Eye (tissue), 1 donor: ENCODE measurements around the gene MYBBP1A.

ENCODE experiments used
- DNase-seq: peaks from one replicate; pipeline ENCODE4 v3.0.0-alpha.2; 2015

MYBBP1A gene

GRCh38 chr17:4565209-4566141 lies 10.3 kb upstream of the MYBBP1A start:
- peak; percentile 88 for DNase-seq

GRCh38 chr17:4562015-4562969 lies 7.1 kb upstream of the MYBBP1A start:
- no peak for DNase-seq

GRCh38 chr17:4560837-4561256 lies 5.7 kb upstream of the MYBBP1A start:
- DNase-seq = no peak

- DNase-seq = no peak
Measured at GRCh38 chr17:4560421-4560820, 5.2 kb upstream of the MYBBP1A start, which contains the start of gene GGT6. GGT6 (minus strand) TSS chr17:4560577; CDS start chr17:4560521, 56 bp downstream.

- DNase-seq = no peak
Measured at GRCh38 chr17:4559966-4560365, 4.8 kb upstream of the MYBBP1A start.

GRCh38 chr17:4559139-4559791 lies 4.1 kb upstream of the MYBBP1A start:
- no peak for DNase-seq

GRCh38 chr17:4558347-4558971 lies 3.3 kb upstream of the MYBBP1A start:
- no peak for DNase-seq

- no peak for DNase-seq
Measured at GRCh38 chr17:4557626-4558346, 2.6 kb upstream of the MYBBP1A start.

- DNase-seq = no peak
Measured at GRCh38 chr17:4556996-4557395, 1.8 kb upstream of the MYBBP1A start.

GRCh38 chr17:4555873-4556759 lies 932 bp upstream of the MYBBP1A start:
- DNase-seq = no peak

GRCh38 chr17:4554441-4554996 lies 665 bp downstream of the MYBBP1A start:
- DNase-seq = no peak

GRCh38 chr17:4553669-4554068 lies 1.5 kb downstream of the MYBBP1A start:
- no peak for DNase-seq

GRCh38 chr17:4551796-4552525 lies 3.2 kb downstream of the MYBBP1A start:
- no peak for DNase-seq

- DNase-seq = no peak
Measured at GRCh38 chr17:4551141-4551540, 4.0 kb downstream of the MYBBP1A start.

GRCh38 chr17:4550534-4551039 lies 4.6 kb downstream of the MYBBP1A start:
- DNase-seq = no peak

GRCh38 chr17:4549781-4550533 lies 5.2 kb downstream of the MYBBP1A start:
- no peak for DNase-seq

GRCh38 chr17:4548721-4549531 lies 6.3 kb downstream of the MYBBP1A start:
- DNase-seq = no peak

- DNase-seq = no peak
Measured at GRCh38 chr17:4548061-4548461, 7.1 kb downstream of the MYBBP1A start.
